Endothelial cell of umbilical vein (primary cell): ENCODE data around the gene RHBDF1. TPM values are rescaled to one million over a fixed set of nuclear protein-coding genes. Genes with fewer than 3 reads are reported as not detected.

ENCODE experiments used
- BruUV-seq: library from RNA; stranded (reverse); fragments of 400-500 nt; replicated peaks from 2 replicates; lab custom pipeline; 2021; lab: Mats Ljungman, UMichigan
- CTCF ChIA-PET: fragments of 300-600, 350-600 bp; sonication (Branson Sonifier 250); formaldehyde crosslinking; loops from one replicate; lab custom pipeline; 2021; ENCODE audit warnings: antibody characterized with exemption, inconsistent platforms; lab: Charles Lee
- POLR2A ChIA-PET: fragments of 300-600, 350-600 bp; sonication (Branson Sonifier 250); formaldehyde crosslinking; loops from one replicate; lab custom pipeline; 2021; ENCODE audit warnings: antibody characterized with exemption, inconsistent platforms; lab: Charles Lee
- DNase-seq: peaks from one replicate; pipeline ENCODE4 v3.0.0-alpha.2; 2011; ENCODE audit warnings: low read depth, low spot score
- FAIRE-seq: peaks from 2 replicates; lab custom pipeline; 2011; peaks lifted over from hg19 to GRCh38; lab: Jason Lieb, UNC
- H2AFZ ChIP-seq: 2 replicates; pipeline ENCODE4 v1.6.0; 2012; ENCODE audit warnings: low read depth, low read length, control low read depth, inconsistent platforms
- H3K27ac ChIP-seq: 2 replicates; pipeline ENCODE4 v1.5.1; 2011; ENCODE audit warnings: low read depth, mild to moderate bottlenecking, control low read depth, low read length, moderate library complexity; ENCODE audit not compliant: insufficient read depth
- H3K27me3 ChIP-seq, 2 experiments: 2 replicates each; pipeline versions ENCODE4 v1.6.0 to v1.6.1; 2011; ENCODE audit warnings: low read length in 2 of 2, mixed read lengths in 1 of 2; ENCODE audit not compliant: control insufficient read depth in 2 of 2, insufficient read depth in 2 of 2
- H3K36me3 ChIP-seq, 2 experiments: 2 replicates in 1 of 2; 3 replicates in 1 of 2; pipeline ENCODE4 v1.5.1; 2011; ENCODE audit warnings: low read length in 2 of 2, mild to moderate bottlenecking in 1 of 2, moderate library complexity in 1 of 2; ENCODE audit not compliant: control insufficient read depth in 2 of 2, insufficient read depth in 2 of 2; ENCODE audit errors: extremely low read depth in 1 of 2
- H3K4me1 ChIP-seq: 3 replicates; pipeline ENCODE4 v1.5.1; 2011; ENCODE audit warnings: mild to moderate bottlenecking, low read length; ENCODE audit not compliant: control insufficient read depth, insufficient read depth; ENCODE audit errors: extremely low read depth
- H3K4me2 ChIP-seq: 2 replicates; pipeline ENCODE4 v1.6.1; 2011; ENCODE audit warnings: low read length, control low read depth, mixed read lengths; ENCODE audit not compliant: insufficient read depth
- H3K4me3 ChIP-seq, 3 experiments: fragments of 200-600 bp in 1 of 3; sonication (generic), shearing (Covaris generic) in 1 of 3; replicated peaks in 1 of 3; 2 replicates each; pipeline ENCODE4 v1.5.1; 2011 to 2016; ENCODE audit warnings: control low read depth in 3 of 3, low read length in 3 of 3, mild to moderate bottlenecking in 2 of 3, inconsistent platforms in 1 of 3, low read depth in 1 of 3, moderate library complexity in 1 of 3; ENCODE audit not compliant: insufficient read depth in 1 of 3
- H3K79me2 ChIP-seq: 2 replicates; pipeline ENCODE4 v1.6.0; 2012; ENCODE audit warnings: low read length, inconsistent platforms; ENCODE audit not compliant: control insufficient read depth, insufficient read depth
- H3K9ac ChIP-seq: replicated peaks from 2 replicates; pipeline ENCODE3; 2011; ENCODE audit warnings: low read length, control low read depth; ENCODE audit not compliant: insufficient read depth; ENCODE audit errors: extremely low read depth
- H3K9me1 ChIP-seq: replicated peaks from 3 replicates; pipeline ENCODE4 v1.6.0; 2011; ENCODE audit warnings: mild to moderate bottlenecking, low read length; ENCODE audit not compliant: control insufficient read depth, insufficient read depth; ENCODE audit errors: extremely low read depth
- H3K9me3 ChIP-seq: replicated peaks from 2 replicates; pipeline ENCODE4 v1.5.1; 2012; ENCODE audit warnings: low read length, inconsistent platforms; ENCODE audit not compliant: control insufficient read depth, insufficient read depth
- H4K20me1 ChIP-seq: replicated peaks from 2 replicates; pipeline ENCODE3; 2011; ENCODE audit warnings: mild to moderate bottlenecking, low read length; ENCODE audit not compliant: control insufficient read depth, insufficient read depth; ENCODE audit errors: extremely low read depth
- CTCF ChIP-seq, 2 donors: IDR thresholded peaks; 1 replicate in 1 of 2; 2 replicates in 1 of 2; pipeline ENCODE4 v1.5.1; 2011; ENCODE audit warnings: low read length in 2 of 2, mild to moderate bottlenecking in 2 of 2, moderate library complexity in 2 of 2, control low read depth in 1 of 2, inconsistent platforms in 1 of 2, low read depth in 1 of 2; ENCODE audit not compliant: insufficient read depth in 1 of 2; ENCODE audit errors: extremely low read depth in 1 of 2
- EZH2 ChIP-seq: IDR thresholded peaks from 2 replicates; pipeline ENCODE4 v1.6.1; 2012; ENCODE audit warnings: borderline replicate concordance, low read depth, mild to moderate bottlenecking, moderate library complexity, low read length, inconsistent platforms; ENCODE audit not compliant: severe bottlenecking
- FOS ChIP-seq: IDR thresholded peaks from 2 replicates; pipeline ENCODE4 v1.6.1; 2011; ENCODE audit warnings: mild to moderate bottlenecking, low read length, moderate library complexity, borderline replicate concordance; ENCODE audit not compliant: insufficient read depth
- GATA2 ChIP-seq: IDR thresholded peaks from 2 replicates; pipeline ENCODE4 v1.7.0; 2011; ENCODE audit warnings: low read depth, mild to moderate bottlenecking, moderate library complexity, mixed read lengths, low read length; ENCODE audit not compliant: insufficient read length, insufficient read depth
- JUN ChIP-seq: IDR thresholded peaks from 2 replicates; pipeline ENCODE4 v1.6.1; 2011; ENCODE audit warnings: borderline replicate concordance, low read depth; ENCODE audit not compliant: insufficient read length, insufficient read depth
- MAX ChIP-seq: IDR thresholded peaks from 2 replicates; pipeline ENCODE4 v1.6.1; 2011; ENCODE audit not compliant: insufficient read depth, insufficient read length
- MYC ChIP-seq: IDR thresholded peaks from one replicate; pipeline ENCODE4 v1.6.1; 2011; ENCODE audit warnings: mild to moderate bottlenecking, low read depth, low read length
- POLR2A ChIP-seq: IDR thresholded peaks from 2 replicates; pipeline ENCODE4 v1.6.1; 2012; ENCODE audit warnings: low read depth, mild to moderate bottlenecking, control low read depth, low read length
- POLR2AphosphoS5 ChIP-seq: IDR thresholded peaks from 2 replicates; pipeline ENCODE4 v1.6.1; 2012; ENCODE audit warnings: low read depth, mild to moderate bottlenecking, control low read depth, low read length, moderate library complexity; ENCODE audit not compliant: insufficient read depth
- dilution Hi-C: fragments of 300-500 bp; cut with MboI; formaldehyde crosslinking; loops from one replicate; pipeline ENCODE4 v1.15.0; 2019; ENCODE audit warnings: low sequenced_read_pairs; ENCODE audit not compliant: extremely low pct_ligation_motif_present
- intact Hi-C: fragments of 100-400 bp; cut with micrococcal nuclease; formaldehyde crosslinking; loops from one replicate; pipeline ENCODE4 v1.10.0; 2022
- polyA plus RNA-seq, 4 experiments: library from polyadenylated mRNA; depleted of rRNA in 3 of 4; stranded (reverse) in 3 of 4; unstranded in 1 of 4; fragments of >200 nt; gene quantifications; 2 replicates each; pipeline versions ENCODE4 v1.2.1 to v1.2.3, GENCODE V29; 2011 to 2012; ENCODE audit warnings: missing spikeins in 1 of 4
- total RNA-seq: library from RNA; stranded (reverse); gene quantifications from 2 replicates; pipeline ENCODE4 v1.2.3, GENCODE V29; 2021

Gene RHBDF1
- total and polyA plus RNA-seq, 2 donors (not counting 3 experiments of a cell fraction or from before 2014, with no cell fraction given), result 57.0 to 113 TPM

- POLR2A ChIA-PET, result no interaction called here
Measured at GRCh38 chr16:69181-69580, 3.2 kb downstream of the RHBDF1 start.

GRCh38 chr16:67884-68789, 4.3 kb downstream of the RHBDF1 start:
- Histone ChIP-seq H3K9ac (no peak overlapping the region), H2AFZ (no peak overlapping the region), H3K27ac (no peak overlapping the region), H3K4me2 (no peak overlapping the region), H3K79me2 (peaks cover 40% of the 10 kb centered on the region), H3K27me3 (no peaks in the 10 kb centered on the region), H3K36me3 (peaks cover 0 to 18% of the 10 kb centered on the region in 2 experiments), H3K4me1 (peaks cover 11% of the 10 kb centered on the region), H3K9me1 (no peaks in the 10 kb centered on the region), H3K9me3 (no peaks in the 10 kb centered on the region), H3K4me3 (no peak overlapping the region), H4K20me1 (no peaks in the 10 kb centered on the region)
- TF ChIP-seq MAX, result no peak
- no peak for TF ChIP-seq MYC
- no peak for TF ChIP-seq FOS
- no peak for TF ChIP-seq JUN
- TF ChIP-seq POLR2A, result no peak
- no peak for TF ChIP-seq EZH2
- no peak for TF ChIP-seq CTCF (IDR thresholded peaks at IDR 0.05; ENCODE audit: extremely low read depth in 1 of 2, insufficient read depth in 1 of 2, low read depth in 1 of 2, low read length in 2 of 2)
- TF ChIP-seq POLR2AphosphoS5, result no peak
- TF ChIP-seq GATA2, result no peak
- DNase-seq (no peak), FAIRE-seq (no peak)
- no TSS peak for BruUV-seq
- ChIA-PET POLR2A (no interaction called here), CTCF (interaction anchor here (18.5 kb wide), 1 partner anchor 23 kb away, joined by 790 read pairs; no protein-coding TSS in a partner anchor)
- dilution Hi-C loops, result no loop called here
- intact Hi-C loops, result no loop called here

More at GRCh38 chr16:69181-69580, 3.2 kb downstream of the RHBDF1 start:
- H3K9ac ChIP-seq, result no peak overlapping the region
- dilution Hi-C loops, result no loop called here
- peaks cover 11% of the 10 kb centered on the region for H3K4me1 ChIP-seq
- H3K4me2 ChIP-seq, result no peak overlapping the region
- no peak overlapping the region for H3K4me3 ChIP-seq
- H4K20me1 ChIP-seq, result no peaks in the 10 kb centered on the region
- no TSS peak for BruUV-seq
- H3K9me1 ChIP-seq, result no peaks in the 10 kb centered on the region
- H3K9me3 ChIP-seq, result no peaks in the 10 kb centered on the region
- CTCF ChIA-PET, result interaction anchor here (1.1 to 18.5 kb wide), 3 partner anchors 16 to 38 kb away, joined by 3 to 790 read pairs (median 3); partner anchors contain the start of gene POLR3K
- H3K79me2 ChIP-seq, result peaks cover 40% of the 10 kb centered on the region
- H3K27ac ChIP-seq, result no peak overlapping the region
- DNase-seq (no peak), FAIRE-seq (no peak)
- intact Hi-C loops, result no loop called here
- peaks cover 0 to 8% of the 10 kb centered on the region in 2 experiments for H3K36me3 ChIP-seq
- no peaks in the 10 kb centered on the region for H3K27me3 ChIP-seq
- no peak for TF ChIP-seq MAX
- no peak for TF ChIP-seq POLR2AphosphoS5
- no peak overlapping the region for H2AFZ ChIP-seq
